CD4-positive, CD25-positive, alpha-beta regulatory T cell (primary cell): Measurements from ENCODE around the gene LSM14B. TPM values are rescaled to one million over a fixed set of nuclear protein-coding genes. Genes with fewer than 3 reads are reported as not detected.

ENCODE experiments used
- polyA plus RNA-seq, 4 donors: library from polyadenylated mRNA; unstranded; fragments of 300-500 nt; fragmentation: Illumina TruSeq; gene quantifications; one replicate each; pipeline ENCODE4 v1.2.3, GENCODE V29; 2021
- total RNA-seq: library from RNA; stranded (reverse); gene quantifications from one replicate; pipeline ENCODE4 v1.2.3, GENCODE V29; 2022

The LSM14B gene
- total and polyA plus RNA-seq, 5 donors from 2014 or later: 0.65 to 33.7 (median 1.2) TPM

Other genes with a start within 250 kb of the LSM14B start
- 20.4 TPM for gene TAF4, start 56.6 kb upstream of the LSM14B start, total RNA-seq
- gene TAF4, start 56.6 kb upstream of the LSM14B start, polyA plus RNA-seq: 1 to 10 TPM in 1 of 4 donors, under 1 TPM in 3; 0.76 to 2.6 (median 0.87) TPM
- 172 TPM for gene PSMA7, start 20.9 kb downstream of the LSM14B start, total RNA-seq
- gene PSMA7, start 20.9 kb downstream of the LSM14B start, polyA plus RNA-seq: 100 to 1,000 TPM; 512 to 670 (median 608) TPM
- 21.0 TPM for gene SS18L1, start 21.3 kb downstream of the LSM14B start, total RNA-seq
- under 1 TPM; 0.39 to 0.98 (median 0.73) TPM for gene SS18L1, start 21.3 kb downstream of the LSM14B start, polyA plus RNA-seq
- gene MTG2, start 60.6 kb downstream of the LSM14B start, total RNA-seq: 17.5 TPM
- 10 to 100 TPM; 18.7 to 23.6 (median 20.4) TPM for gene MTG2, start 60.6 kb downstream of the LSM14B start, polyA plus RNA-seq
- gene HRH3, start 97.8 kb downstream of the LSM14B start, total RNA-seq: not detected
- gene HRH3, start 97.8 kb downstream of the LSM14B start, polyA plus RNA-seq: not detected
- gene OSBPL2, start 116.0 kb downstream of the LSM14B start, total RNA-seq: 85.2 TPM
- gene OSBPL2, start 116.0 kb downstream of the LSM14B start, polyA plus RNA-seq: 10 to 100 TPM; 19.3 to 23.3 (median 22.0) TPM
- 67.9 TPM for gene ADRM1, start 180.5 kb downstream of the LSM14B start, total RNA-seq
- gene ADRM1, start 180.5 kb downstream of the LSM14B start, polyA plus RNA-seq: 100 to 1,000 TPM in 3 of 4 donors, 10 to 100 TPM in 1; 89.4 to 117 (median 103) TPM
- 0.91 TPM for gene LAMA5, start 244.8 kb downstream of the LSM14B start, total RNA-seq
- gene LAMA5, start 244.8 kb downstream of the LSM14B start, polyA plus RNA-seq: under 1 TPM in 1 of 4 donors, not detected in 3; 0.30 TPM